K562 (cell line): Measurements from ENCODE around the gene COL11A2. TPM values are rescaled to one million over a fixed set of nuclear protein-coding genes. Genes with fewer than 3 reads are reported as not detected.
A peak's percentile ranks its signal among the peaks of the same experiment; 100 is the strongest.

Experiments
- ATAC-seq: fragments of 200-7000 bp; cut with Tn5 transposase; 3 replicates; pipeline ENCODE4 v1.9.1; 2020; ENCODE audit warnings: moderate library complexity
- BruUV-seq: library from RNA; stranded (reverse); fragments of 400-500 nt; replicated peaks from 2 replicates; lab custom pipeline; 2021; lab: Mats Ljungman, UMichigan
- CTCF ChIA-PET: fragments of 300-600 bp; formaldehyde crosslinking; extraction: SDS; loops from one replicate; lab custom pipeline; 2021; ENCODE audit warnings: low intra/inter-chr PET ratio; lab: Yijun Ruan, JAX
- POLR2A ChIA-PET: fragments of 300-600, 350-650 bp; sonication (Branson Sonifier 250); formaldehyde crosslinking; extraction: SDS; loops from one replicate; lab custom pipeline; 2021; ENCODE audit warnings: antibody characterized with exemption, inconsistent platforms; lab: Yijun Ruan, JAX
- DNase-seq, 4 experiments: peaks; one replicate each; pipeline versions ENCODE4 v3.0.0 to v3.0.0-alpha.2; 2011 to 2018; ENCODE audit warnings: low spot score in 3 of 4, mixed read lengths in 3 of 4; ENCODE audit errors: extremely low read depth in 1 of 4
- FAIRE-seq: peaks from 2 replicates; lab custom pipeline; 2011; peaks lifted over from hg19 to GRCh38; lab: Jason Lieb, UNC
- H2AFZ ChIP-seq: 2 replicates; pipeline ENCODE4 v1.6.0; 2011; ENCODE audit warnings: low read depth, low read length, control low read depth, inconsistent platforms
- H3K27ac ChIP-seq: fragments of 200-600 bp; 3 replicates; pipeline ENCODE4 v1.8.0; 2011; ENCODE audit warnings: low read depth, mild to moderate bottlenecking, control low read depth, inconsistent platforms, low read length, moderate library complexity, mixed read lengths; ENCODE audit errors: extremely low read depth
- H3K27me3 ChIP-seq, 2 experiments: fragments of 300-600 bp in 1 of 2; 2 replicates in 1 of 2; 3 replicates in 1 of 2; pipeline versions ENCODE4 v1.6.0 to v1.8.0; 2011; ENCODE audit warnings: inconsistent platforms in 2 of 2, low read length in 2 of 2, mild to moderate bottlenecking in 1 of 2, mixed read lengths in 1 of 2, moderate library complexity in 1 of 2; ENCODE audit not compliant: control insufficient read depth in 2 of 2, insufficient read depth in 2 of 2
- H3K36me3 ChIP-seq: fragments of 300-600 bp; 3 replicates; pipeline ENCODE4 v1.8.0; 2011; ENCODE audit warnings: mild to moderate bottlenecking, low read length, inconsistent platforms; ENCODE audit not compliant: control insufficient read depth, insufficient read depth
- H3K4me1 ChIP-seq, 2 experiments: fragments of 200-600 bp in 1 of 2; replicated peaks in 1 of 2; 2 replicates in 1 of 2; 3 replicates in 1 of 2; pipeline versions ENCODE4 v1.5.1 to v1.8.0; 2011; ENCODE audit warnings: inconsistent platforms in 2 of 2, low read length in 2 of 2, mild to moderate bottlenecking in 1 of 2, mixed read lengths in 1 of 2, moderate library complexity in 1 of 2; ENCODE audit not compliant: control insufficient read depth in 2 of 2, insufficient read depth in 2 of 2
- H3K4me2 ChIP-seq: 2 replicates; pipeline ENCODE4 v1.6.1; 2011; ENCODE audit warnings: low read length, control low read depth, inconsistent platforms, mixed read lengths; ENCODE audit not compliant: insufficient read depth
- H3K4me3 ChIP-seq: fragments of 200-600 bp; sonication (generic), shearing (Covaris generic); 2 replicates; pipeline ENCODE4 v1.5.1; 2016; ENCODE audit warnings: control low read depth, inconsistent platforms
- H3K79me2 ChIP-seq: fragments of 200-600 bp; 3 replicates; pipeline ENCODE4 v1.8.0; 2011; ENCODE audit warnings: low read length, inconsistent platforms; ENCODE audit not compliant: control insufficient read depth, insufficient read depth
- H3K9ac ChIP-seq, 2 experiments: 2 replicates each; pipeline versions ENCODE4 v1.6.0 to v1.6.1; 2011; ENCODE audit warnings: low read depth in 2 of 2, low read length in 2 of 2, control low read depth in 1 of 2, inconsistent platforms in 1 of 2, mild to moderate bottlenecking in 1 of 2, mixed read lengths in 1 of 2; ENCODE audit not compliant: insufficient read depth in 1 of 2
- H3K9me1 ChIP-seq: one replicate; pipeline ENCODE4 v1.6.0; 2011; ENCODE audit warnings: inconsistent platforms, mild to moderate bottlenecking, low read length, moderate library complexity; ENCODE audit not compliant: control insufficient read depth, insufficient read depth
- H3K9me3 ChIP-seq: replicated peaks from 2 replicates; pipeline ENCODE4 v1.5.1; 2011; ENCODE audit warnings: low read depth, low read length, inconsistent platforms; ENCODE audit not compliant: control insufficient read depth, insufficient read depth
- H4K20me1 ChIP-seq: replicated peaks from 2 replicates; pipeline ENCODE4 v1.6.1; 2011; ENCODE audit warnings: low read length, inconsistent platforms, mixed read lengths; ENCODE audit not compliant: control insufficient read depth, insufficient read depth
- BCOR ChIP-seq: fragments of 450-650 bp; IDR thresholded peaks from 2 replicates; pipeline ENCODE4 v1.6.1; 2016
- GATAD2A ChIP-seq: fragments of 450-650 bp; IDR thresholded peaks from 2 replicates; pipeline ENCODE4 v1.6.1; 2017
- HEY1 ChIP-seq: fragments of 250-450 bp; sonication (Bioruptor Pico); IDR thresholded peaks from 2 replicates; pipeline ENCODE4 v1.5.0; 2020; ENCODE audit warnings: mild to moderate bottlenecking, moderate library complexity, borderline replicate concordance
- RBM25 ChIP-seq: fragments of 200-400 bp; formaldehyde crosslinking; IDR thresholded peaks from 2 replicates; pipeline ENCODE4 v1.6.1; 2018; ENCODE audit warnings: low read length, low read depth, moderate library complexity; ENCODE audit not compliant: severe bottlenecking
- ZFP36 ChIP-seq: fragments of 150-350 bp; IDR thresholded peaks from 2 replicates; pipeline ENCODE4 v1.6.1; 2018; ENCODE audit warnings: low read length, low read depth; ENCODE audit not compliant: partially characterized antibody
- ZNF436 ChIP-seq: fragments of 250-450, 450-650 bp; sonication (Bioruptor Pico); formaldehyde crosslinking; IDR thresholded peaks from 2 replicates; pipeline ENCODE4 v1.7.0; 2020; ENCODE audit warnings: mild to moderate bottlenecking
- ZNF695 ChIP-seq: fragments of 450-650 bp; formaldehyde crosslinking; IDR thresholded peaks from 2 replicates; pipeline ENCODE4 v1.4.0; 2020; ENCODE audit warnings: mild to moderate bottlenecking, moderate library complexity
- WGBS: fragments of 100-300 bp; shearing (Covaris generic); methylation state at CpG from one replicate; pipeline ENCODE4 v1.1.6; 2016; ENCODE audit warnings: low coverage, mixed read lengths; ENCODE audit not compliant: insufficient coverage; ENCODE audit errors: missing lambda C conversion rate; 5-methylcytosine and 5-hydroxymethylcytosine counted together
- in situ Hi-C: fragments of 300-500 bp; cut with MboI; formaldehyde crosslinking; loops from 4 replicates; pipeline ENCODE4 v1.15.0; 2018; ENCODE audit warnings: inconsistent platforms, mixed read lengths
- intact Hi-C: fragments of 100-400 bp; cut with micrococcal nuclease; formaldehyde crosslinking; loops from 2 replicates; pipeline ENCODE4 v1.14.2; 2022
- polyA plus RNA-seq, 8 experiments: library from polyadenylated mRNA; depleted of rRNA in 4 of 8; stranded (reverse) in 5 of 8; unstranded in 3 of 8; fragments of >200 nt; fragmentation: Nextera tagmentation in 2 of 8; fragmentation: Illumina TruSeq in 1 of 8; extraction: Ambion mirVana in 2 of 8; extraction: Trizol in 1 of 8; gene quantifications; 2 replicates each; pipeline versions ENCODE4 v1.2.1 to v1.2.3, GENCODE V29; 2011 to 2014; ENCODE audit warnings: inconsistent platforms in 1 of 8, missing spikeins in 1 of 8
- total RNA-seq, 7 experiments: library from RNA; depleted of rRNA in 6 of 7; stranded (reverse); fragments of >200 nt in 6 of 7; fragmentation: Illumina TruSeq in 2 of 7; extraction: Trizol in 2 of 7; gene quantifications; 2 replicates each; pipeline versions ENCODE4 v1.2.1 to v1.2.3, GENCODE V29; 2011 to 2021; ENCODE audit warnings: low replicate concordance in 1 of 7

Gene COL11A2
- total and polyA plus RNA-seq, 9 of the 15 experiments (the other 6 are each of a cell fraction or from before 2014, with no cell fraction given): 0.04 to 0.35 (median 0.09) TPM; not detected in 1

DNA sequence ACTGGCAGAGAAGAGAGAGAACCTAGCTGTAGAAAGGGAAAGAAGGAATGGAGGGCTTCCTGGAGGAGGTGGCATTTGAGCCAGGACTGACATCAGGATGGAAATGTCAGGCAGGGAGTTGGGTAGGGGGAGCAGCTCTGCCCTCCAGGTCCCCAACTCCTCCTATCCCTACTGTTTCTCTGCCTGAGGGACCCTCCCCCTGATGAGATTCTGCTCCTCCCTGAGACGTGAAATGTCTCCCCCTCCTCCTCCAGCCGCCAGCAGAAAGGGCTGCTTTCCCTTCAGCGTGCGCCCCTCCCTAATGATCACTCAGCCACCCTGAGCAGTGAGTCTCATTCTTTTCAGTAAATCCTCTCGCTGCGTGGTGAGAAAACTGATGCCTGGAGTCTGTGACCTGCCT, 75.8 kb downstream of the COL11A2 start:
- Histone ChIP-seq H4K20me1 (no peaks in the 10 kb centered on the region; the same call in 1 of the 2 replicates), H3K9me3 (no peaks in the 10 kb centered on the region), H3K27me3 (peaks cover 11 to 41% of the 10 kb centered on the region in 2 experiments), H2AFZ (no peak overlapping the region), H3K9me1 (no peaks in the 10 kb centered on the region), H3K4me3 (no peak overlapping the region), H3K4me2 (no peak overlapping the region), H3K27ac (no peak overlapping the region), H3K9ac (no peak overlapping the region), H3K79me2 (no peaks in the 10 kb centered on the region), H3K4me1 (peaks cover 0 to 6% of the 10 kb centered on the region in 2 experiments; a peak in 1 of 5 replicates), H3K36me3 (no peaks in the 10 kb centered on the region)
- ChIA-PET POLR2A (interaction anchor here (0.6 kb wide), 1 partner anchor 155 kb away, joined by 4 read pairs; no protein-coding TSS in a partner anchor), CTCF (no interaction called here)
- in situ Hi-C loops: loop anchor here (5.0 kb wide), 1 partner anchor 131 kb away; no protein-coding TSS in a partner anchor
- intact Hi-C loops: no loop called here
- no peak for FAIRE-seq
- ATAC-seq: no peak
- BruUV-seq: no TSS peak
- DNase-seq: peak in 1 of 4 experiments; percentile 3
- 5% methylated on average over 5 of the region's 6 CpGs for WGBS
- TF ChIP-seq ZNF436 (CRISPR knock-in tag) (0 out of 2 replicates have a peak, but pooled peaks have one; percentile 8), HEY1 (CRISPR knock-in tag) (no peak), ZNF695 (no peak), GATAD2A (no peak), BCOR (peak; percentile 46), ZFP36 (peak; percentile 95), RBM25 (peak; percentile 85)
- TF ChIP-seq, all 486 proteins: peak for 4
